Endothelial cell (in vitro differentiated cells): ENCODE results near the gene HSPA5. TPM values are rescaled to one million over a fixed set of nuclear protein-coding genes. Genes with fewer than 3 reads are reported as not detected.
A peak's percentile ranks its signal among the peaks of the same experiment; 100 is the strongest.
"Not testable (repeated sequence)": the region's sequence is repeated elsewhere in the genome, so short reads cannot be mapped to it uniquely, and the experiment has no call there.

Experiments used
- DNase-seq: peaks from one replicate; pipeline ENCODE4 v3.0.0; 2021; ENCODE audit warnings: low spot score
- H3K27ac Mint-ChIP-seq: one replicate; pipeline ENCODE4 v1.8.0; 2021; ENCODE audit warnings: mixed read lengths, inconsistent platforms; ENCODE audit not compliant: unreplicated experiment
- H3K27me3 Mint-ChIP-seq: one replicate; pipeline ENCODE4 v1.8.0; 2021; ENCODE audit warnings: mild to moderate bottlenecking, moderate library complexity, mixed read lengths, inconsistent platforms; ENCODE audit not compliant: unreplicated experiment
- H3K36me3 Mint-ChIP-seq: one replicate; pipeline ENCODE4 v1.8.0; 2021; ENCODE audit warnings: mild to moderate bottlenecking, low read depth, mixed read lengths, inconsistent platforms; ENCODE audit not compliant: unreplicated experiment
- H3K4me1 Mint-ChIP-seq: one replicate; pipeline ENCODE4 v1.8.0; 2021; ENCODE audit warnings: mild to moderate bottlenecking, mixed read lengths, inconsistent platforms; ENCODE audit not compliant: unreplicated experiment
- H3K4me3 Mint-ChIP-seq: one replicate; pipeline ENCODE4 v1.8.0; 2021; ENCODE audit warnings: mild to moderate bottlenecking, mixed read lengths, inconsistent platforms; ENCODE audit not compliant: unreplicated experiment
- H3K9me3 Mint-ChIP-seq: one replicate; pipeline ENCODE4 v1.8.0; 2021; ENCODE audit warnings: mixed read lengths, inconsistent platforms; ENCODE audit not compliant: unreplicated experiment
- CTCF ChIP-seq: fragments of 200-600 bp; sonication (generic); IDR thresholded peaks from one replicate; pipeline ENCODE4 v1.5.0; 2021; ENCODE audit warnings: antibody characterized with exemption; ENCODE audit not compliant: unreplicated experiment
- total RNA-seq: library from RNA; stranded (reverse); fragmentation: NEBNext Ultra II Directional; extraction: Animal tissue kit (Norgen Biotek cat#: 25700); gene quantifications from one replicate; pipeline ENCODE4 v1.2.1, GENCODE V29; 2021; ENCODE audit not compliant: unreplicated experiment

HSPA5 gene
- total RNA-seq, 1 donor from 2014 or later = 260 TPM

GRCh38 chr9:125238127-125238914 lies 2.8 kb downstream of the HSPA5 start:
- H3K36me3 Mint-ChIP-seq = peaks cover 46% of the 10 kb centered on the region
- no peaks in the 10 kb centered on the region for H3K9me3 Mint-ChIP-seq
- H3K27ac Mint-ChIP-seq = no peak overlapping the region
- H3K4me3 Mint-ChIP-seq = peak overlapping the region; percentile 98
- no peak for TF ChIP-seq CTCF
- peaks cover 17% of the 10 kb centered on the region for H3K27me3 Mint-ChIP-seq
- DNase-seq = no peak
- peaks cover 49% of the 10 kb centered on the region for H3K4me1 Mint-ChIP-seq

DNA sequence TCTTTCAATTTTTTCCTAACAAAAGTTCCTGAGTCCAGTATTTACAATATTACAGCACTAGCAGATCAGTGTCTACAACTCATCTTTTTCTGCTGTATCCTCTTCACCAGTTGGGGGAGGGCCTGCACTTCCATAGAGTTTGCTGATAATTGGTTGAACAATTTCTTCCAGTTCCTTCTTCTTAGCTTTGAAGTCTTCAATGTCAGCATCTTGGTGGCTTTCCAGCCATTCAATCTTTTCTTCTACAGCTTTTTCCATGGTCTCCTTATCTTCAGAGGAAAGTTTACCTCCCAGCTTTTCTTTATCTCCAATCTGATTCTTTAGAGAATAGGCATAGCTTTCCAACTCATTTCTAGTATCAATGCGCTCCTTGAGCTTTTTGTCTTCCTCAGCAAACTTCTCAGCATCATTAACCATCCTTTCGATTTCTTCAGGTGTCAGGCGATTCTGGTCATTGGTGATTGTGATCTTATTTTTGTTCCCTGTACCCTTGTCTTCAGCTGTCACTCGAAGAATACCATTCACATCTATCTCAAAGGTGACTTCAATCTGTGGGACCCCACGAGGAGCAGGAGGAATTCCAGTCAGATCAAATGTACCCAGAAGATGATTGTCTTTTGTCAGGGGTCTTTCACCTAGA lies 4.5 kb downstream of the HSPA5 start:
- DNase-seq, H3K9me3 Mint-ChIP-seq, H3K27ac Mint-ChIP-seq: not testable (repeated sequence)
- Mint-ChIP-seq H3K4me3 (peak overlapping the region; percentile 72), H3K4me1 (peaks cover 41% of the 10 kb centered on the region), H3K27me3 (peaks cover 12% of the 10 kb centered on the region), H3K36me3 (peaks cover 45% of the 10 kb centered on the region)

GRCh38 chr9:125235804-125236519 lies 5.2 kb downstream of the HSPA5 start:
- peaks cover 38% of the 10 kb centered on the region for H3K36me3 Mint-ChIP-seq
- no peaks in the 10 kb centered on the region for H3K9me3 Mint-ChIP-seq
- H3K27ac Mint-ChIP-seq = no peak overlapping the region
- peaks cover 5% of the 10 kb centered on the region for H3K27me3 Mint-ChIP-seq
- no peak for DNase-seq
- peaks cover 37% of the 10 kb centered on the region for H3K4me1 Mint-ChIP-seq
- peak overlapping the region; percentile 72 for H3K4me3 Mint-ChIP-seq
- no peak for TF ChIP-seq CTCF

- peaks cover 30% of the 10 kb centered on the region for H3K4me1 Mint-ChIP-seq
- DNase-seq, H3K27ac Mint-ChIP-seq, H3K4me3 Mint-ChIP-seq, H3K9me3 Mint-ChIP-seq, H3K27me3 Mint-ChIP-seq: not testable (repeated sequence)
- peaks cover 35% of the 10 kb centered on the region for H3K36me3 Mint-ChIP-seq
Measured at GRCh38 chr9:125234099-125234498, 7.0 kb downstream of the HSPA5 start.

DNA sequence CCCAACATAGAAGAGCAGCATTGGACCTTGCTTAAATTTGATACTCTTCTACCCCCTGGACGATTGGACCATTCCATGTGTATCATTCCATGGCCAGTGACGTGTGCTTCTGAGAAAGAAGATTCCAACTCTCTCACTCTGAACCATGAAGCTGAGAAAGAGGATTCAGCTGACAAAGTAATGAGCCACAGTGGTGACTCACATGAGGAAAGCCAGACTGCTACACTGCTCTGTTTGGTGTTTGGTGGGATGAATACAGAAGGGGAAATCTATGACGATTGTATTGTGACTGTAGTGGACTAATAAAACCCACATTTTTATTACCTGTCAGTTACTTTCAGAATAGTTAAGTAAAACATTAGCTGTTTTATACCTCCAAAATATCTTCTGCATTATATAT lies 7.5 kb downstream of the HSPA5 start:
- Mint-ChIP-seq H3K36me3 (peaks cover 31% of the 10 kb centered on the region), H3K9me3 (no peaks in the 10 kb centered on the region), H3K27ac (no peak overlapping the region), H3K4me3 (no peak overlapping the region), H3K4me1 (peaks cover 26% of the 10 kb centered on the region), H3K27me3 (no peaks in the 10 kb centered on the region)
- no peak for TF ChIP-seq CTCF
- DNase-seq = no peak
